Measurements from ENCODE around the gene IFIT3.

GRCh38 chr10:89308736-89309135, 19.1 kb upstream of the IFIT3 start:
- TF ChIP-seq CTCF (IDR thresholded peaks at IDR 0.05) (no peak), TCF12 (IDR thresholded peaks at IDR 0.05) (no peak)

Measured in SK-N-SH (cell line).